ENCODE data around the gene PDP2. TPM values are rescaled to one million over a fixed set of nuclear protein-coding genes. Genes with fewer than 3 reads are reported as not detected.
A peak's percentile ranks its signal among the peaks of the same experiment; 100 is the strongest.

Gene PDP2
- total RNA-seq, 1 donor from 2014 or later: 11.7 TPM

GRCh38 chr16:66873685-66874055 is 6.6 kb upstream of the PDP2 start:
- Histone ChIP-seq H3K27me3 (ENCODE audit: control insufficient read depth, insufficient read depth, low read length) (no peaks in the 10 kb centered on the region), H3K4me3 (ENCODE audit: low read depth, low read length) (no peak overlapping the region), H3K36me3 (ENCODE audit: control insufficient read depth, insufficient read depth, low read length) (no peaks in the 10 kb centered on the region)
- DNase-seq (ENCODE audit: low read depth): no peak
- no peak for TF ChIP-seq CTCF (IDR thresholded peaks at IDR 0.05; ENCODE audit: insufficient read depth, low read length, poor library complexity, severe bottlenecking)

DNA sequence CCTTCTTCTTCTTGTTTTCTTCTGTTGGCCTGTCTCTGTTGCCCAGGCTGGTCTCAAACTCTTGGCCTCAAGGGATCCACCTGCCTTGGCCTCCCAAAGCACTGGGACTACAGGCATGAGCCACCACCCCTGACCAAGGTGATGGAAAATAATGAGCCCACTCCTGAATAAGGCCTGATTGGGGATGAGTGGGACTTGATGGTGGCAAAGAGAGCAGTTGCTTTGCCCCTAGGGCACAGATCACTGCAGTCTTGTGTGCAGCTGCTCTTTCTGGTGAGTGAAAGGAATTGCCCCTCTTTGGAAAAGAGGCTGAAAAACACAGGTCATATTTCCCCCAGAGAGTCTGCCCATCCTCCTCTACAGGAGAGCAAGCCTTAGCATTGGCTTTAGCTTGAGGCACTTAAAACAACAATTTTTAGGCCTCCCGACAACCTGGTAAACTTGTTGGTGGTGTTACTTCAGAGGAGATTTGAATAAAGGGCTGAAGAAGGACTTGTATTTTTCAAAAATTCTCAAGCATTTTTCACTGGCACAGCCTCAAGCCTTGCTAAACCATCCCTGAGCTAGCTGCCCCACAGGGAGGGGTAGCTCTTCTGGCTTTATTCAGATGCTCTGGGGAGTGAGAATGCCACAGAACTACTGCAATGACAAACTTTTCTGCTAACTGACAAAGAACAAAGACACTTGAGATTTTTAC is 6.1 kb upstream of the PDP2 start:
- Histone ChIP-seq H3K36me3 (ENCODE audit: control insufficient read depth, insufficient read depth, low read length) (no peaks in the 10 kb centered on the region), H3K27me3 (ENCODE audit: control insufficient read depth, insufficient read depth, low read length) (no peaks in the 10 kb centered on the region), H3K4me3 (ENCODE audit: low read depth, low read length) (no peak overlapping the region)
- no peak for DNase-seq (ENCODE audit: low read depth)
- no peak for TF ChIP-seq CTCF (IDR thresholded peaks at IDR 0.05; ENCODE audit: insufficient read depth, low read length, poor library complexity, severe bottlenecking)

DNA sequence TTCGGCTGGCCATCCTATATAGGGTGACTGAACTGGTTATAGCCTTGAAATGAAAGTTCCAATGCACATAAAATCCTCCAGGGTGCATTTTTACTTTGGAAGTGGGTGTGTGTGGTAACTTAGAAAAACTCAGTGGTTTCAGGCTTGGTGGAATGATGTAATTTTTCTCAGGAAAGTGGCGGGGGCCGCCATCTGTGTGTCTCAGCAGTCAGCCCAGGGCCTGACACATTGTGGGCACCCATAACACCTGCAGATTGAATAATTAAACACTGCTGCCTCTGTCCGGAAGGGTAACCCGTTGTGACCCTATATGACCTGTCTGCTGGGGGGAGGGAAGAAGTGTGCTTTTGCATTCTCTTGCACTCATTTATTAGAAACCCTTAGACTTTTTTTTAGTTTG is 2.2 kb upstream of the PDP2 start:
- Histone ChIP-seq H3K27me3 (ENCODE audit: control insufficient read depth, insufficient read depth, low read length) (no peaks in the 10 kb centered on the region), H3K4me3 (ENCODE audit: low read depth, low read length) (no peak overlapping the region), H3K36me3 (ENCODE audit: control insufficient read depth, insufficient read depth, low read length) (no peaks in the 10 kb centered on the region)
- no peak for DNase-seq (ENCODE audit: low read depth)
- no peak for TF ChIP-seq CTCF (IDR thresholded peaks at IDR 0.05; ENCODE audit: insufficient read depth, low read length, poor library complexity, severe bottlenecking)

GRCh38 chr16:66881014-66881417 is 701 bp downstream of the PDP2 start:
- TF ChIP-seq CTCF (IDR thresholded peaks at IDR 0.05; ENCODE audit: insufficient read depth, low read length, poor library complexity, severe bottlenecking): no peak
- Histone ChIP-seq H3K36me3 (ENCODE audit: control insufficient read depth, insufficient read depth, low read length) (peaks cover 1% of the 10 kb centered on the region), H3K27me3 (ENCODE audit: control insufficient read depth, insufficient read depth, low read length) (no peaks in the 10 kb centered on the region), H3K4me3 (ENCODE audit: low read depth, low read length) (peak overlapping the region; percentile 74)
- no peak for DNase-seq (ENCODE audit: low read depth)

GRCh38 chr16:66881560-66881959 is 1.2 kb downstream of the PDP2 start:
- DNase-seq (ENCODE audit: low read depth): no peak
- Histone ChIP-seq H3K36me3 (ENCODE audit: control insufficient read depth, insufficient read depth, low read length) (peaks cover 1% of the 10 kb centered on the region), H3K27me3 (ENCODE audit: control insufficient read depth, insufficient read depth, low read length) (no peaks in the 10 kb centered on the region), H3K4me3 (ENCODE audit: low read depth, low read length) (peak overlapping the region; percentile 74)
- no peak for TF ChIP-seq CTCF (IDR thresholded peaks at IDR 0.05; ENCODE audit: insufficient read depth, low read length, poor library complexity, severe bottlenecking)

- no peak overlapping the region for H3K4me3 ChIP-seq (ENCODE audit: low read depth, low read length)
These were observed 1.7 kb downstream of the PDP2 start for GRCh38 chr16:66881964-66882508.

More at GRCh38 chr16:66881964-66882508, 1.7 kb downstream of the PDP2 start:
- DNase-seq (ENCODE audit: low read depth): no peak
- H3K27me3 ChIP-seq (ENCODE audit: control insufficient read depth, insufficient read depth, low read length): no peaks in the 10 kb centered on the region
- H3K36me3 ChIP-seq (ENCODE audit: control insufficient read depth, insufficient read depth, low read length): peaks cover 1% of the 10 kb centered on the region
- no peak for TF ChIP-seq CTCF (IDR thresholded peaks at IDR 0.05; ENCODE audit: insufficient read depth, low read length, poor library complexity, severe bottlenecking)
